IMR-90 (cell line): ENCODE measurements around the gene XPO6. TPM values are rescaled to one million over a fixed set of nuclear protein-coding genes. Genes with fewer than 3 reads are reported as not detected.

Experiments used
- ATAC-seq: fragments of 200-7000 bp; cut with Tn5 transposase; 2 replicates; pipeline ENCODE4 v1.9.1; 2020; ENCODE audit warnings: low read depth, mild to moderate bottlenecking, moderate library complexity
- BruUV-seq: library from RNA; stranded (reverse); fragments of 400-500 nt; replicated peaks from 2 replicates; lab custom pipeline; 2021; lab: Mats Ljungman, UMichigan
- CTCF ChIA-PET: fragments of 300-600 bp; formaldehyde crosslinking; extraction: SDS; loops from one replicate; lab custom pipeline; 2021; ENCODE audit warnings: antibody characterized with exemption; lab: Yijun Ruan, JAX
- POLR2A ChIA-PET: fragments of 300-600 bp; sonication (Branson Sonifier 250); formaldehyde crosslinking; loops from one replicate; lab custom pipeline; 2022; ENCODE audit warnings: antibody characterized with exemption; ENCODE audit not compliant: unreplicated experiment; lab: Charles Lee
- DNase-seq: peaks from one replicate; pipeline ENCODE4 v3.0.0; 2013
- H2AFZ ChIP-seq: replicated peaks from 2 replicates; pipeline ENCODE3; 2013; ENCODE audit warnings: low read length, mild to moderate bottlenecking; ENCODE audit not compliant: poor library complexity
- H2AK5ac ChIP-seq: 2 replicates; pipeline ENCODE4 v1.6.1; 2013; ENCODE audit warnings: low read depth, low read length, inconsistent platforms
- H2AK9ac ChIP-seq: replicated peaks from 2 replicates; pipeline ENCODE3; 2013; ENCODE audit warnings: mild to moderate bottlenecking, low read depth, low read length, moderate library complexity; ENCODE audit not compliant: poor library complexity
- H2BK120ac ChIP-seq: 2 replicates; pipeline ENCODE4 v1.6.1; 2013; ENCODE audit warnings: low read depth, low read length, inconsistent platforms
- H2BK15ac ChIP-seq: 3 replicates; pipeline ENCODE4 v1.6.1; 2013; ENCODE audit warnings: low read depth, low read length, inconsistent platforms
- H2BK20ac ChIP-seq: 2 replicates; pipeline ENCODE4 v1.6.1; 2013; ENCODE audit warnings: low read depth, mild to moderate bottlenecking, inconsistent platforms, low read length, moderate library complexity
- H2BK5ac ChIP-seq: 2 replicates; pipeline ENCODE4 v1.6.1; 2013; ENCODE audit warnings: mild to moderate bottlenecking, low read depth, low read length, inconsistent platforms; ENCODE audit not compliant: poor library complexity, severe bottlenecking
- H3K14ac ChIP-seq: replicated peaks from 2 replicates; pipeline ENCODE4 v1.6.1; 2013; ENCODE audit warnings: low read depth, low read length, inconsistent platforms
- H3K18ac ChIP-seq: 2 replicates; pipeline ENCODE4 v1.6.1; 2013; ENCODE audit warnings: low read depth, low read length, control low read depth
- H3K23ac ChIP-seq: 2 replicates; pipeline ENCODE4 v1.6.1; 2013; ENCODE audit warnings: low read depth, low read length, inconsistent platforms
- H3K27ac ChIP-seq: 2 replicates; pipeline ENCODE4 v1.5.1; 2013; ENCODE audit warnings: mild to moderate bottlenecking, control low read depth, low read length; ENCODE audit not compliant: insufficient read depth
- H3K27me3 ChIP-seq: 2 replicates; pipeline ENCODE4 v1.6.1; 2013; ENCODE audit warnings: low read length; ENCODE audit not compliant: control insufficient read depth, insufficient read depth
- H3K36me3 ChIP-seq: 2 replicates; pipeline ENCODE4 v1.6.1; 2013; ENCODE audit warnings: low read length, mixed read lengths; ENCODE audit not compliant: control insufficient read depth, insufficient read depth
- H3K4ac ChIP-seq: 2 replicates; pipeline ENCODE4 v1.6.1; 2013; ENCODE audit warnings: low read depth, low read length, inconsistent platforms
- H3K4me1 ChIP-seq: 2 replicates; pipeline ENCODE4 v1.6.1; 2013; ENCODE audit warnings: low read length, mixed read lengths; ENCODE audit not compliant: control insufficient read depth, insufficient read depth
- H3K4me2 ChIP-seq: 2 replicates; pipeline ENCODE4 v1.6.1; 2013; ENCODE audit warnings: low read depth, mild to moderate bottlenecking, control low read depth, low read length, moderate library complexity
- H3K4me3 ChIP-seq: 2 replicates; pipeline ENCODE4 v1.5.1; 2013; ENCODE audit warnings: low read depth, mild to moderate bottlenecking, control low read depth, low read length, moderate library complexity; ENCODE audit not compliant: insufficient read depth
- H3K56ac ChIP-seq: 2 replicates; pipeline ENCODE4 v1.6.1; 2013; ENCODE audit warnings: low read length, inconsistent platforms; ENCODE audit not compliant: insufficient read depth; ENCODE audit errors: extremely low read depth
- H3K79me1 ChIP-seq, 2 experiments: 2 replicates each; pipeline ENCODE4 v1.6.1; 2013; ENCODE audit warnings: low read length in 2 of 2, inconsistent platforms in 1 of 2, low read depth in 1 of 2
- H3K9ac ChIP-seq: 2 replicates; pipeline ENCODE4 v1.6.1; 2013; ENCODE audit warnings: low read depth, low read length, control low read depth
- H3K9me1 ChIP-seq: 2 replicates; pipeline ENCODE4 v1.6.1; 2013; ENCODE audit warnings: low read length, inconsistent platforms; ENCODE audit not compliant: insufficient read depth
- H3K9me3 ChIP-seq: 2 replicates; pipeline ENCODE4 v1.6.1; 2013; ENCODE audit warnings: low read length; ENCODE audit not compliant: control insufficient read depth, insufficient read depth
- H4K20me1 ChIP-seq: 2 replicates; pipeline ENCODE4 v1.6.1; 2013; ENCODE audit warnings: low read length, inconsistent platforms; ENCODE audit not compliant: insufficient read depth
- H4K5ac ChIP-seq: 2 replicates; pipeline ENCODE4 v1.6.1; 2013; ENCODE audit warnings: mild to moderate bottlenecking, low read depth, low read length, control low read depth
- H4K8ac ChIP-seq, 2 experiments: 2 replicates each; pipeline ENCODE4 v1.6.1; 2013; ENCODE audit warnings: low read depth in 2 of 2, low read length in 2 of 2, control low read depth in 1 of 2, inconsistent platforms in 1 of 2
- H4K91ac ChIP-seq: 2 replicates; pipeline ENCODE4 v1.6.1; 2013; ENCODE audit warnings: low read depth, low read length, inconsistent platforms; ENCODE audit not compliant: insufficient read depth
- BHLHE40 ChIP-seq: fragments of 150-350 bp; IDR thresholded peaks from 2 replicates; pipeline ENCODE4 v1.6.1; 2016; ENCODE audit warnings: mild to moderate bottlenecking, low read depth, low read length
- POLR2A ChIP-seq: IDR thresholded peaks from 2 replicates; pipeline ENCODE4 v1.6.1; 2012; ENCODE audit warnings: mild to moderate bottlenecking, low read depth, low read length
- SMC3 ChIP-seq: fragments of 150-350 bp; IDR thresholded peaks from 2 replicates; pipeline ENCODE4 v1.6.1; 2016; ENCODE audit warnings: low read depth, mild to moderate bottlenecking, antibody characterized with exemption, low read length, moderate library complexity
- USF2 ChIP-seq: fragments of 150-350 bp; IDR thresholded peaks from 2 replicates; pipeline ENCODE4 v1.6.1; 2017; ENCODE audit warnings: mild to moderate bottlenecking, antibody characterized with exemption, low read length, low read depth
- WGBS, 2 experiments: methylation state at CpG; one replicate each; pipeline versions ENCODE4 v1.1.5 to v1.1.7; 2013; ENCODE audit warnings: missing lambda C conversion rate in 2 of 2; ENCODE audit not compliant: insufficient read length in 1 of 2; ENCODE audit errors: extremely low coverage in 2 of 2; 5-methylcytosine and 5-hydroxymethylcytosine counted together
- dilution Hi-C: fragments of 300-500 bp; cut with HindIII; formaldehyde crosslinking; loops from one replicate; pipeline ENCODE4 v1.14.3; 2018; ENCODE audit warnings: low sequenced_read_pairs; ENCODE audit not compliant: unreplicated experiment
- in situ Hi-C: fragments of 300-500 bp; cut with MboI; formaldehyde crosslinking; loops from 3 replicates; pipeline ENCODE4 v1.14.3; 2019; ENCODE audit warnings: low sequenced_read_pairs, inconsistent platforms, mixed read lengths
- intact Hi-C: fragments of 100-400 bp; cut with micrococcal nuclease; formaldehyde crosslinking; loops from 2 replicates; pipeline ENCODE4 v1.10.0; 2022
- polyA plus RNA-seq, 3 experiments: library from polyadenylated mRNA; depleted of rRNA; stranded (reverse); fragments of >200 nt; gene quantifications; 2 replicates each; pipeline ENCODE4 v1.2.3, GENCODE V29; 2012; ENCODE audit warnings: low replicate concordance in 1 of 3
- total RNA-seq: library from RNA; depleted of rRNA; stranded (reverse); fragments of >200 nt; gene quantifications from 2 replicates; pipeline ENCODE4 v1.2.3, GENCODE V29; 2012

Gene XPO6
- total and polyA plus RNA-seq, 2 of the 4 experiments (the other 2 are of a cell fraction), result 108 to 184 TPM

GRCh38 chr16:28121527-28121926, 90.2 kb downstream of the XPO6 start:
- H3K9me1 ChIP-seq, result no peaks in the 10 kb centered on the region; the same call in 1 of the 2 replicates
- no peaks in the 10 kb centered on the region for H3K4me1 ChIP-seq
- H2BK20ac ChIP-seq, result no peak overlapping the region
- H4K8ac ChIP-seq, result no peak overlapping the region
- H3K79me1 ChIP-seq, result peaks cover 17 to 42% of the 10 kb centered on the region in 2 experiments
- no peak overlapping the region for H2AK5ac ChIP-seq
- no peak overlapping the region for H3K23ac ChIP-seq
- no peak overlapping the region for H3K4me3 ChIP-seq
- no peak overlapping the region for H3K14ac ChIP-seq
- no peak overlapping the region for H3K27ac ChIP-seq
- peaks cover 65% of the 10 kb centered on the region for H3K36me3 ChIP-seq
- H2BK5ac ChIP-seq, result no peak overlapping the region
- H2BK15ac ChIP-seq, result no peak overlapping the region
- ChIA-PET POLR2A (no interaction called here), CTCF (no interaction called here)
- H3K9me3 ChIP-seq, result no peaks in the 10 kb centered on the region
- H4K20me1 ChIP-seq, result no peaks in the 10 kb centered on the region
- H3K56ac ChIP-seq, result no peak overlapping the region
- no peak for TF ChIP-seq BHLHE40
- TF ChIP-seq POLR2A, result no peak
- no peak for TF ChIP-seq SMC3
- no peak for TF ChIP-seq USF2
- H3K4ac ChIP-seq, result no peak overlapping the region
- no peak for ATAC-seq
- H3K27me3 ChIP-seq, result no peaks in the 10 kb centered on the region
- no peak overlapping the region for H2AFZ ChIP-seq
- dilution Hi-C loops, result no loop called here
- H3K4me2 ChIP-seq, result no peak overlapping the region
- H2AK9ac ChIP-seq, result no peak overlapping the region
- no peak for DNase-seq
- WGBS, 2 experiments, result no CpG with 5 or more reads among the region's 2 CpGs
- H2BK120ac ChIP-seq, result no peak overlapping the region
- H4K91ac ChIP-seq, result no peak overlapping the region
- intact Hi-C loops, result no loop called here
- no peak overlapping the region for H3K9ac ChIP-seq
- no peak overlapping the region for H3K18ac ChIP-seq
- no TSS peak for BruUV-seq
- no peak overlapping the region for H4K5ac ChIP-seq
- in situ Hi-C loops, result no loop called here
